ENCODE data around the gene LARGE1.

Gene LARGE1

GRCh38 chr22:33261699-33262098, 658.6 kb downstream of the LARGE1 start:
- no peak for DNase-seq

GRCh38 chr22:33260498-33260897, 659.8 kb downstream of the LARGE1 start:
- DNase-seq: no peak

GRCh38 chr22:33255791-33256190, 664.5 kb downstream of the LARGE1 start:
- DNase-seq: no peak

GRCh38 chr22:33248948-33249347, 671.3 kb downstream of the LARGE1 start:
- no peak for DNase-seq

GRCh38 chr22:33247758-33248157, 672.5 kb downstream of the LARGE1 start:
- DNase-seq: no peak

- no peak for DNase-seq
Observed at GRCh38 chr22:33242078-33242477, 678.2 kb downstream of the LARGE1 start.

GRCh38 chr22:33240888-33241475, 679.3 kb downstream of the LARGE1 start:
- no peak for DNase-seq

- DNase-seq: no peak
Observed at GRCh38 chr22:33232071-33232470, 688.2 kb downstream of the LARGE1 start.

GRCh38 chr22:33227791-33228190, 692.5 kb downstream of the LARGE1 start:
- no peak for DNase-seq

- no peak for DNase-seq
Observed at GRCh38 chr22:33224841-33225240, 695.4 kb downstream of the LARGE1 start.

Data from CD4-positive, alpha-beta T cell treated with Interferon gamma for 1 hour (primary cell).